Pancreas (tissue), 8 donors: ENCODE measurements around the gene CD200R1L. TPM values are rescaled to one million over a fixed set of nuclear protein-coding genes. Genes with fewer than 3 reads are reported as not detected.

Experiments used
- polyA plus RNA-seq, 2 donors: library from polyadenylated mRNA; stranded (reverse); fragments of 200-250 nt; gene quantifications; one replicate each; pipeline ENCODE4 v1.2.3, GENCODE V29; 2013
- total RNA-seq, 6 donors: library from RNA; stranded (reverse); fragmentation: NEBNext Ultra II Directional in 4 of 6; extraction: Animal tissue kit (Norgen Biotek cat#: 25700) in 4 of 6; gene quantifications; one replicate each; pipeline versions ENCODE4 v1.2.1 to v1.2.4, GENCODE V29; 2021 to 2023
- donor health status: healthy with polysubstance abuse.
- donor health status: DM: no; HTN: no; CAD: no; lungs with moderate emphysema.
- donor health status: DM: no; HTN: no; CAD: no.
- donor health status: Bipolar disorder and iron deficiency.
- donor health status: DM: yes; HTN: yes; CAD: no.
- donor health status: DM: no; HTN: no; CAD: no.
- donor health status: DM: no; HTN: no; CAD: no.
- donor health status: DM: yes; HTN: yes; CAD: no.

CD200R1L gene
- total and polyA plus RNA-seq, 8 donors: not detected

Other genes starting within 250 kb of the CD200R1L start
- 100 to 1,000 TPM in 1 of 6 donors, 10 to 100 TPM in 3, 1 to 10 TPM in 2; 6.1 to 100 (median 30.1) TPM for gene CCDC80, start 205.7 kb downstream of the CD200R1L start, total RNA-seq
- 10 to 100 TPM in 1 of 2 donors, 1 to 10 TPM in 1; 6.9 to 12.7 TPM for gene CCDC80, start 205.7 kb downstream of the CD200R1L start, polyA plus RNA-seq
- gene CD200R1, start 128.2 kb upstream of the CD200R1L start, total RNA-seq: under 1 TPM in 4 of 6 donors, not detected in 2; 0.19 to 0.93 (median 0.29) TPM
- gene CD200R1, start 128.2 kb upstream of the CD200R1L start, polyA plus RNA-seq: under 1 TPM in 1 of 2 donors, not detected in 1; 0.05 TPM
- 10 to 100 TPM in 1 of 6 donors, 1 to 10 TPM in 5; 4.0 to 14.0 (median 7.8) TPM for gene GTPBP8, start 144.1 kb upstream of the CD200R1L start, total RNA-seq
- 1 to 10 TPM; 3.6 to 6.2 TPM for gene GTPBP8, start 144.1 kb upstream of the CD200R1L start, polyA plus RNA-seq